ENCODE results near the gene TSSK3.

DNA sequence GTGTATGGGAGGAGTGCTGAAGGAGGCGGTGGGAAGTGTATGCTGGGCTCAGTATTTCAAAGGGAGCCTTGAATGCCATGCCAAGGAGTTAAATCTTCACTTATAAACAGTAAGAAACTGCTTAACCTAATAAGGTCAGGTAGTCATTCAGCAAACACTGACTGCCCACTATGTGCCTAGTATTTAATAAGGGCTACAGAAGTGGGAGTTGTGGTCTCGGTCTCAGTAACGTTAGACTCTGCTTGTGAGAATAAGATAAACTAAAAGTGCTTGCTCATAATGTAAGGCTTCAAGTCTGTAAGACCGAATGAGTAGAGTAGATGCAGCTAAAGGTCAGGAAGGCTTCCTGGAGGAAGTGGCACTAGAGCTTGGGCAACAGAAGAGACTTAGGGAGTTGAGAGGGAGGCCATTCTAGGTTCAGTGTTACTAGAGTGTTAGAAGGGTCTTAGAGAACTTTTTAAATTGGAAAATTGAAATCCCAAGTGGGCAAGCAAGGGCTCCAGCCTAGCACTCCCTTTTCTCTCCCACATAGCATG lies 32.3 kb upstream of the TSSK3 start:
- TF ChIP-seq POLR2AphosphoS5 (IDR thresholded peaks at IDR 0.05; ENCODE audit: low read depth, low read length): no peak
- TF ChIP-seq, protein P1, sequence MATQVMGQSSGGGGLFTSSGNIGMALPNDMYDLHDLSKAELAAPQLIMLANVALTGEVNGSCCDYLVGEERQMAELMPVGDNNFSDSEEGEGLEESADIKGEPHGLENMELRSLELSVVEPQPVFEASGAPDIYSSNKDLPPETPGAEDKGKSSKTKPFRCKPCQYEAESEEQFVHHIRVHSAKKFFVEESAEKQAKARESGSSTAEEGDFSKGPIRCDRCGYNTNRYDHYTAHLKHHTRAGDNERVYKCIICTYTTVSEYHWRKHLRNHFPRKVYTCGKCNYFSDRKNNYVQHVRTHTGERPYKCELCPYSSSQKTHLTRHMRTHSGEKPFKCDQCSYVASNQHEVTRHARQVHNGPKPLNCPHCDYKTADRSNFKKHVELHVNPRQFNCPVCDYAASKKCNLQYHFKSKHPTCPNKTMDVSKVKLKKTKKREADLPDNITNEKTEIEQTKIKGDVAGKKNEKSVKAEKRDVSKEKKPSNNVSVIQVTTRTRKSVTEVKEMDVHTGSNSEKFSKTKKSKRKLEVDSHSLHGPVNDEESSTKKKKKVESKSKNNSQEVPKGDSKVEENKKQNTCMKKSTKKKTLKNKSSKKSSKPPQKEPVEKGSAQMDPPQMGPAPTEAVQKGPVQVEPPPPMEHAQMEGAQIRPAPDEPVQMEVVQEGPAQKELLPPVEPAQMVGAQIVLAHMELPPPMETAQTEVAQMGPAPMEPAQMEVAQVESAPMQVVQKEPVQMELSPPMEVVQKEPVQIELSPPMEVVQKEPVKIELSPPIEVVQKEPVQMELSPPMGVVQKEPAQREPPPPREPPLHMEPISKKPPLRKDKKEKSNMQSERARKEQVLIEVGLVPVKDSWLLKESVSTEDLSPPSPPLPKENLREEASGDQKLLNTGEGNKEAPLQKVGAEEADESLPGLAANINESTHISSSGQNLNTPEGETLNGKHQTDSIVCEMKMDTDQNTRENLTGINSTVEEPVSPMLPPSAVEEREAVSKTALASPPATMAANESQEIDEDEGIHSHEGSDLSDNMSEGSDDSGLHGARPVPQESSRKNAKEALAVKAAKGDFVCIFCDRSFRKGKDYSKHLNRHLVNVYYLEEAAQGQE (IDR thresholded peaks at IDR 0.05; ENCODE audit: insufficient read depth in 1 of 2, low read depth in 2 of 2, low read length in 2 of 2): no peak
- no peak for TF ChIP-seq TAF1 (IDR thresholded peaks at IDR 0.05; ENCODE audit: borderline replicate concordance, insufficient read depth, low read length)
- no peak for TF ChIP-seq SIN3A (IDR thresholded peaks at IDR 0.05; ENCODE audit: borderline replicate concordance, insufficient read depth, low read length)

All from PFSK-1 (cell line).